Ectodermal cell (in vitro differentiated cells): ENCODE results near the gene TMEM131L.
"Not testable (repeated sequence)": the region's sequence is repeated elsewhere in the genome, so short reads cannot be mapped to it uniquely, and the experiment has no call there.

Source experiments
- H3K27ac ChIP-seq: 2 replicates; pipeline ENCODE4 v1.7.0; 2013; ENCODE audit warnings: mild to moderate bottlenecking, low read depth, low read length; ENCODE audit not compliant: insufficient read depth, poor library complexity, severe bottlenecking
- H3K27me3 ChIP-seq: 2 replicates; pipeline ENCODE4 v1.7.0; 2013; ENCODE audit warnings: mild to moderate bottlenecking, low read length; ENCODE audit not compliant: insufficient read depth, control insufficient read depth, poor library complexity, severe bottlenecking
- H3K36me3 ChIP-seq: one replicate; pipeline ENCODE4 v1.7.0; 2013; ENCODE audit warnings: low read length; ENCODE audit not compliant: control insufficient read depth, insufficient read depth
- H3K4me1 ChIP-seq: one replicate; pipeline ENCODE4 v1.7.0; 2013; ENCODE audit warnings: low read length; ENCODE audit not compliant: control insufficient read depth, insufficient read depth
- H3K4me3 ChIP-seq: 2 replicates; pipeline ENCODE4 v1.7.0; 2013; ENCODE audit warnings: low read depth, low read length, control low read depth; ENCODE audit not compliant: insufficient read depth
- H3K9me3 ChIP-seq: 2 replicates; pipeline ENCODE4 v1.7.0; 2013; ENCODE audit warnings: mild to moderate bottlenecking, low read length, moderate library complexity; ENCODE audit not compliant: control insufficient read depth
- WGBS, 2 experiments: methylation state at CpG; one replicate each; pipeline ENCODE4 v1.1.7; 2013; ENCODE audit warnings: missing lambda C conversion rate in 2 of 2; 5-methylcytosine and 5-hydroxymethylcytosine counted together

The TMEM131L gene

DNA sequence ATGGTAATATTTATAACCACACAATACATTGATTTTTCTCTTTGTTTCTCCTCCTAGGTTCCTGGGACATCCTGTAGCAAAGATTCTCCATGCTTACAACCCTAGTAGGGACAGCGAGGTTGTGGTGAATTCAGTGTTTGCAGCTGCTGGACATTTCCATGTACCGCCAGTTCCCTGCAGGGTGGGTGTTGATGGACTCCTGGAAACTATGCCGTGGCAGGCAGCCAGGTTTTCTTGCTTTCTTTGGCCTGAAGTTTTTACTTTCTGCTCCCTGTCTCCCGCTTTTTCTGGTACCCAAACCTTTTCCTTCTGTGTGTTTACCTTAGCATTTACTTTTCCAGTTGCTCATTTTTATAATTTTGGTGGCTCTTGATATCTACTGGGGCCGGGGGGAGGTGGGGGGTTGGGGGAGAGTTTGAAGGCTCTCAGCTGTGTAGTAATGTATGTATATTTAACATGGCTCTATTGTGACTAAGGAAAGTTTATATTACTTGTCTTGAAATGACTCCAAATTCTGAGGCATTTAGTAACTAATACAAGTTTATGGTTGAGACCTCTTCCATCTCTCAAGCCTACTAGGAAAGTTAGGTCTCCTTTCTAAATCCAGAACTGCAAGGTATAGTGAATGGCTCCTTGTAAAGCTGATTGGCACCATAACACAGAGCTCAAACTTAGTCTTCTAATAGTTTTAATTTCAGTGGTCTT, 89.7 kb downstream of the TMEM131L start:
- H3K36me3 ChIP-seq: peaks cover 5% of the 10 kb centered on the region
- 93 to 95% methylated on average over 4 to 5 of the region's 5 CpGs for WGBS, 2 experiments
- no peak overlapping the region for H3K4me3 ChIP-seq
- H3K27ac ChIP-seq: no peak overlapping the region
- H3K27me3 ChIP-seq: no peaks in the 10 kb centered on the region
- no peaks in the 10 kb centered on the region for H3K9me3 ChIP-seq
- no peaks in the 10 kb centered on the region for H3K4me1 ChIP-seq

- peaks cover 7% of the 10 kb centered on the region for H3K36me3 ChIP-seq
- 93 to 96% methylated on average over 3 of the region's 3 CpGs for WGBS, 2 experiments
Measured at GRCh38 chr4:153556435-153556815, 90.3 kb downstream of the TMEM131L start.

GRCh38 chr4:153560908-153561307, 94.7 kb downstream of the TMEM131L start:
- H3K9me3 ChIP-seq: peaks cover 2% of the 10 kb centered on the region
- H3K27ac ChIP-seq: no peak overlapping the region
- H3K27me3 ChIP-seq: no peaks in the 10 kb centered on the region
- H3K4me3 ChIP-seq: no peak overlapping the region
- H3K36me3 ChIP-seq: peaks cover 7% of the 10 kb centered on the region
- peaks cover 7% of the 10 kb centered on the region for H3K4me1 ChIP-seq
- 91 to 94% methylated on average over 1 of the region's 1 CpG for WGBS, 2 experiments

More at GRCh38 chr4:153556435-153556815, 90.3 kb downstream of the TMEM131L start:
- Histone ChIP-seq H3K9me3 (peaks cover 1% of the 10 kb centered on the region), H3K4me1 (no peaks in the 10 kb centered on the region), H3K27me3 (no peaks in the 10 kb centered on the region), H3K4me3 (no peak overlapping the region), H3K27ac (no peak overlapping the region)

- H3K9me3 ChIP-seq: peaks cover 2% of the 10 kb centered on the region
- no peak overlapping the region for H3K4me3 ChIP-seq
- H3K27me3 ChIP-seq: no peaks in the 10 kb centered on the region
- H3K36me3 ChIP-seq: peaks cover 7% of the 10 kb centered on the region
- peaks cover 7% of the 10 kb centered on the region for H3K4me1 ChIP-seq
- no peak overlapping the region for H3K27ac ChIP-seq
- 87 to 88% methylated on average over 7 of the region's 7 CpGs for WGBS, 2 experiments
Measured at GRCh38 chr4:153564630-153565525, 98.7 kb downstream of the TMEM131L start.

DNA sequence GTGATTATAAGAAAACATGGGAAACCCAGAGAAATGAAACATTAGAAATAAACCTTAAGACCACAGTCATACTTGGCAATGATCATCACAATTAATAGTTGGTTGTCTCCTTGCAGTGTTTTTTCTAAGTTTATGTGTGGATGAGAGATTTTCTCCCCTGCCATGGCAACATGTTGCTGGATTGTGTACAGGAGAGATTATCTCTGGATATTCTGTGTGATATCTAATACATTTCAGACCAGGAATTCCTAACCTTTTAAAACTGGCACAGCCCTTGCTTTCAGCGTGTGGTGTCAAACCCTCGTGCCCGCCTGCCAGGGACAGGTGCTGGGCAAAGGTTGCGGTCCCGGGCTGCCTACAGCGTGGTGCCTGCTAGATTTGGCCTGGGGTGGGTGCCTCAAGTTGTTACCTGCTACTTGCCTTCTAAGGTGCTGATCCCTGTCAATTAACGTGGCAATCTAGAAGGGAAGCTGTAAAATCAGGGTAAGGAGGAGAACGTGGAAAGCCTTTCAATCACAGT, 100.5 kb downstream of the TMEM131L start:
- Histone ChIP-seq H3K9me3 (no peaks in the 10 kb centered on the region), H3K36me3 (no peaks in the 10 kb centered on the region), H3K27me3 (no peaks in the 10 kb centered on the region), H3K4me1 (peaks cover 7% of the 10 kb centered on the region), H3K27ac (no peak overlapping the region), H3K4me3 (no peak overlapping the region)
- WGBS, 2 experiments: 95% methylated on average over 8 of the region's 8 CpGs

GRCh38 chr4:153567660-153568059, 101.5 kb downstream of the TMEM131L start:
- not testable (repeated sequence) for H3K36me3 ChIP-seq, H3K27ac ChIP-seq, H3K27me3 ChIP-seq, H3K9me3 ChIP-seq, H3K4me1 ChIP-seq, H3K4me3 ChIP-seq
- 84 to 89% methylated on average over 3 of the region's 3 CpGs for WGBS, 2 experiments

DNA sequence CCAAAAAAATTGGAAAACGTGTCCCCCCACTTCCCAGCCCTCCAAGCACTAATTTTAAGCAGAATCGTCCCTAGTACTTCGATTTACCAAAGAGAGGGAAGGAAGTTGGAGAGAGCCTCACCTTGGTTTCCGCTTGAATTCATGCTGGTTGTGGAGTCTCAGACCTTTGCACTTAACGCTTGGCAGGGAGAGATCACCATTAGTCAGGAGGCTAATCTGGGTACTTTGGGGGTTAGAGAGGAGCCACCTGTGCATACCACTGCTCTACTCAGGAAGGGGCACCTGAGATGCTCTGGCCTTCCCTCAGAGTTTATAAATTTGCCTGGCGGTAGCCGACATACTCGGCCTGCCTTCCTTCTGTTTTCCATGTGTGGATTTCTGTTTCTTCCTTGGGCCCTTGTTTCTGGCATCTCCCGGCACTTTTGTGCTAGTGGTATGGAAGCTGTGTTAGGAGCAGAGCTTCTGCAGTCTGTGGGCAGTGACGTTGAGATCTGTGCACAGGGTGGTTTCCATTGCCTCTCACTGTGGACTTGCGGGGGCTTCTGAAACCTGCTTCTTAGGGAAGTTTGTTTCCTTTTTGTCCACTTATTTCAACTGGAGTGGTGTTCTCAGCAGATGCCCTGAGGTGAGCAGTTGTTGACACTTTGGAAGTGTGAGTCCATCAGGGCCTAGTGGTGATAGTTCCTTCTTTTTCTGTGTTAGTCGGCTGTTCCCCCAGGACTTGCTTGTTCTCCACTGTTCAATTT, 104.2 kb downstream of the TMEM131L start:
- H3K27ac ChIP-seq: no peak overlapping the region
- H3K36me3 ChIP-seq: no peaks in the 10 kb centered on the region
- H3K9me3 ChIP-seq: no peaks in the 10 kb centered on the region
- H3K4me3 ChIP-seq: no peak overlapping the region
- no peaks in the 10 kb centered on the region for H3K4me1 ChIP-seq
- WGBS, 2 experiments: 91 to 94% methylated on average over 11 to 12 of the region's 12 CpGs
- H3K27me3 ChIP-seq: no peaks in the 10 kb centered on the region

DNA sequence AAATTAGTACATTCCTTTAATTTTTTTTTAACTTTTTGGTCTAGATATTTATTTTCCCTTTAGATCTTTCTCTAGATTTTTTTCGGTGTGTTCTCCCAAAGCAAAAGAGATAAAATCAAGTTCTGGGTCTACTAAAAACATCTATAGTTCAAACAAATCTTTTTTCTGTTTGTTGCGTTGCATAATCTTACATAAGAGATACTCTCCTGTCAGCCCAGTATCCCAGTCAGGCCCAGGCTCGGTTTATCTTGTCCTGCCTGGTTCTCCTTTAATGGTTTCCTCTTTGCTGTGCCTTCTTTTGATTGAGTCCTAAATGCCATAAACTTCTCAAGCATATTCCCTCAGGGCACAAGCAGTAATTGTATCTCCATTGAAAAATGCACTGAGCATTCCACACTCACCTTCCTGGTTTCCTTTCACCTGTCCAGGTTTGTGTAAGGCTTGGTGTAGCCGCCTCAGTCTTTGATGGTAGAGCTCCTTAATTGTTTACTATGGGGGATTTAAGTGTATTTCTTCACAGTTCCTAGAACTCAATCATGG, 104.9 kb downstream of the TMEM131L start:
- no peaks in the 10 kb centered on the region for H3K9me3 ChIP-seq
- no peak overlapping the region for H3K4me3 ChIP-seq
- WGBS, 2 experiments: 88 to 94% methylated on average over 3 to 4 of the region's 4 CpGs
- no peaks in the 10 kb centered on the region for H3K27me3 ChIP-seq
- no peak overlapping the region for H3K27ac ChIP-seq
- H3K4me1 ChIP-seq: no peaks in the 10 kb centered on the region
- H3K36me3 ChIP-seq: no peaks in the 10 kb centered on the region

- Histone ChIP-seq H3K27ac (no peak overlapping the region), H3K4me1 (no peaks in the 10 kb centered on the region), H3K36me3 (no peaks in the 10 kb centered on the region), H3K9me3 (no peaks in the 10 kb centered on the region), H3K27me3 (no peaks in the 10 kb centered on the region), H3K4me3 (no peak overlapping the region)
- 99 to 100% methylated on average over 3 of the region's 3 CpGs for WGBS, 2 experiments
Measured at GRCh38 chr4:153572609-153573008, 106.4 kb downstream of the TMEM131L start.
